GM12878 (cell line): ENCODE data around the gene LILRB2. TPM values are rescaled to one million over a fixed set of nuclear protein-coding genes. Genes with fewer than 3 reads are reported as not detected.

ENCODE experiments used
- BACH1 ChIP-seq: fragments of 450-650 bp; IDR thresholded peaks from 2 replicates; pipeline ENCODE4 v1.6.1; 2017; ENCODE audit warnings: mild to moderate bottlenecking, borderline replicate concordance
- BCL11A ChIP-seq: IDR thresholded peaks from 2 replicates; pipeline ENCODE4 v1.6.1; 2011; ENCODE audit warnings: low read depth, low read length
- CREB1 ChIP-seq: IDR thresholded peaks from 2 replicates; pipeline ENCODE4 v1.6.1; 2012; ENCODE audit warnings: low read depth, mild to moderate bottlenecking, inconsistent platforms
- CTCF ChIP-seq, 3 experiments: IDR thresholded peaks in 2 of 3; conservative IDR thresholded peaks in 1 of 3; 2 replicates each; pipeline ENCODE4 v1.5.1; 2011; ENCODE audit warnings: low read depth in 3 of 3, low read length in 3 of 3, mild to moderate bottlenecking in 3 of 3, control low read depth in 2 of 3, moderate library complexity in 2 of 3, inconsistent platforms in 1 of 3, mixed read lengths in 1 of 3; ENCODE audit not compliant: control insufficient read depth in 2 of 3, insufficient read depth in 1 of 3; ENCODE audit errors: extremely low read depth in 1 of 3
- ESRRA ChIP-seq: IDR thresholded peaks from 2 replicates; pipeline ENCODE4 v1.6.1; 2012; ENCODE audit warnings: mild to moderate bottlenecking, low read length, improper control_type of control experiment
- GATAD2B ChIP-seq: fragments of 450-650 bp; conservative IDR thresholded peaks from 2 replicates; pipeline ENCODE4 v1.6.1; 2017; ENCODE audit warnings: low read depth, mild to moderate bottlenecking, moderate library complexity
- NBN ChIP-seq: fragments of 450-650 bp; IDR thresholded peaks from 2 replicates; pipeline ENCODE4 v1.6.1; 2016
- NFYB ChIP-seq: IDR thresholded peaks from 2 replicates; pipeline ENCODE4 v1.6.1; 2011; ENCODE audit warnings: low read depth, mild to moderate bottlenecking, low read length, improper control_type of control experiment, moderate library complexity; ENCODE audit not compliant: insufficient read depth
- PAX5 ChIP-seq: IDR thresholded peaks from 2 replicates; pipeline ENCODE4 v1.6.1; 2011; ENCODE audit warnings: low read depth, low read length, borderline replicate concordance
- RAD21 ChIP-seq: IDR thresholded peaks from 2 replicates; pipeline ENCODE4 v1.6.1; 2011; ENCODE audit warnings: mild to moderate bottlenecking, low read depth, low read length, moderate library complexity; ENCODE audit not compliant: insufficient read depth
- RELA ChIP-seq: fragments of 450-650 bp; IDR thresholded peaks from 2 replicates; pipeline ENCODE4 v1.8.0; 2014; ENCODE audit warnings: borderline replicate concordance; ENCODE audit not compliant: partially characterized antibody
- WRNIP1 ChIP-seq: IDR thresholded peaks from 2 replicates; pipeline ENCODE4 v1.6.1; 2011; ENCODE audit warnings: low read depth, low read length, improper control_type of control experiment, borderline replicate concordance
- ZNF592 ChIP-seq: fragments of 450-650 bp; IDR thresholded peaks from 2 replicates; pipeline ENCODE4 v1.6.1; 2017; ENCODE audit warnings: mild to moderate bottlenecking, moderate library complexity
- polyA plus RNA-seq, 11 experiments: library from polyadenylated mRNA; depleted of rRNA in 4 of 11; unstranded in 6 of 11; stranded (reverse) in 5 of 11; fragments of >200 nt; fragmentation: Nextera tagmentation in 4 of 11; fragmentation: Illumina TruSeq in 1 of 11; extraction: Ambion mirVana in 4 of 11; extraction: Trizol in 1 of 11; gene quantifications; 1 replicate in 1 of 11; 2 replicates in 10 of 11; pipeline versions ENCODE4 v1.2.1 to v1.2.3, GENCODE V29; 2011 to 2016; ENCODE audit warnings: inconsistent platforms in 2 of 11, missing spikeins in 2 of 11, low read depth in 1 of 11
- total RNA-seq, 4 experiments: library from RNA; depleted of rRNA in 3 of 4; stranded (reverse); fragments of >200 nt in 3 of 4; fragmentation: Illumina TruSeq in 1 of 4; extraction: Trizol in 1 of 4; gene quantifications; 2 replicates each; pipeline versions ENCODE4 v1.2.1 to v1.2.3, GENCODE V29; 2013 to 2021
- TF ChIP-seq, protein P1 (sequence below): fragments of 450-650 bp; IDR thresholded peaks from 2 replicates; pipeline ENCODE4 v1.6.1; 2017; ENCODE audit warnings: low read depth, mild to moderate bottlenecking, moderate library complexity

The LILRB2 gene
- total and polyA plus RNA-seq, 10 of the 15 experiments (the other 5 are each of a cell fraction or from before 2014, with no cell fraction given): 0.08 to 0.18 (median 0.15) TPM; not detected in 4

DNA sequence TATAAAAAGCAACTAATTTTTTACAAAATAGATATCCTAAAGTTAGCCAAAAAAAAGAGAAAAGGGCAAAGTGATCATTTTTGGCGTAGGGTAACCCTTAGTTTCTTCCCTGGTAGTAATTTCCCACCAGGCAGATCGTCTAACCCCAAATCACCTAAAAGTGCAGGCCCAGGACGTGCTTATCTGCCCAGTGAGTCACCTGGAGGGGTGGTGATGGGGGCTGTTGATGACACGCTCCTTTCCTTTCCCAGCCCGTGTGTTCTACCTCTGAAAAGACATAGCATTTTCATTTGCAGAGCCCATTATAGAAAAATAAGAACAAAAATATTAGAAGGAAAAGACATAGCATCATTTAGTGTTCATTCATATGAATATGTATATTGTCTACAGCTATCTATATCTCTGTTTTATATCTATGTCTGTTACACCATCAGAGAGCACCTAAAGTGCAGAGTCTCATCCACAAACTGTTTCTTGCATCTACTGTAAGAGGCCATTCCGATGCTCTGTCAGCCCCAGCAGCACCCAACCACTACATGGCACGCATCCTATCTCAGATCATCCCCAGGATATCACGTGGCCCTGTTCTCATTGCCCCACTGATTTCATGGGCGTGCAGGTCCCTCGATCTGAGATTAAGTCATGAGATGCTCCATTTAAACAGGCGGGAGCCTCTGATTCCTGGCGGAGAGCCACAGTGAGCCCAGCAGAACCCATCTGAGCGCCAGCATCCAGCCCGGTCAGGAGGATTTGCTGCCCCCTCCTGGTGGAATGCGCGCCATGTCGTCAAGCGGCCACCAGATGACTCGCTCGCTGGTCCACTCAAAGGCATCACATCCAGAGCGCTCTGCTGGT is 49.6 kb downstream of the LILRB2 start (continued):
- no peak for TF ChIP-seq BCL11A
- peak; percentile 99; a peak in 5 of 6 replicates for TF ChIP-seq CTCF (IDR thresholded peaks at IDR 0.05 in 2 of 3, conservative IDR thresholded peaks at IDR 0.05 in 1 of 3; ENCODE audit: control insufficient read depth in 2 of 3, extremely low read depth in 1 of 3, insufficient read depth in 1 of 3, low read depth in 3 of 3, low read length in 3 of 3)
- no peak for TF ChIP-seq WRNIP1
- TF ChIP-seq RAD21: peak; percentile 91
- peak; percentile 45 for TF ChIP-seq CREB1
- no peak for TF ChIP-seq BACH1
- TF ChIP-seq NBN: 0 out of 2 replicates have a peak, but pooled peaks have one; percentile 46
- TF ChIP-seq, protein P1, sequence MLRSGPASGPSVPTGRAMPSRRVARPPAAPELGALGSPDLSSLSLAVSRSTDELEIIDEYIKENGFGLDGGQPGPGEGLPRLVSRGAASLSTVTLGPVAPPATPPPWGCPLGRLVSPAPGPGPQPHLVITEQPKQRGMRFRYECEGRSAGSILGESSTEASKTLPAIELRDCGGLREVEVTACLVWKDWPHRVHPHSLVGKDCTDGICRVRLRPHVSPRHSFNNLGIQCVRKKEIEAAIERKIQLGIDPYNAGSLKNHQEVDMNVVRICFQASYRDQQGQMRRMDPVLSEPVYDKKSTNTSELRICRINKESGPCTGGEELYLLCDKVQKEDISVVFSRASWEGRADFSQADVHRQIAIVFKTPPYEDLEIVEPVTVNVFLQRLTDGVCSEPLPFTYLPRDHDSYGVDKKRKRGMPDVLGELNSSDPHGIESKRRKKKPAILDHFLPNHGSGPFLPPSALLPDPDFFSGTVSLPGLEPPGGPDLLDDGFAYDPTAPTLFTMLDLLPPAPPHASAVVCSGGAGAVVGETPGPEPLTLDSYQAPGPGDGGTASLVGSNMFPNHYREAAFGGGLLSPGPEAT: no peak
- no peak for TF ChIP-seq NFYB
- no peak for TF ChIP-seq RELA
- 0 out of 2 replicates have a peak, but pooled peaks have one; percentile 38 for TF ChIP-seq GATAD2B
- peak; percentile 8; the same call in 1 of the 2 replicates for TF ChIP-seq PAX5
- 0 out of 2 replicates have a peak, but pooled peaks have one; percentile 47 for TF ChIP-seq ZNF592
- TF ChIP-seq ESRRA: no peak
